H9 (cell line): ENCODE measurements around the gene MYOD1. TPM values are rescaled to one million over a fixed set of nuclear protein-coding genes. Genes with fewer than 3 reads are reported as not detected.

Source experiments
- DNase-seq: peaks from one replicate; pipeline ENCODE4 v3.0.0-alpha.2; 2017
- H2AFZ ChIP-seq: one replicate; pipeline ENCODE4 v1.6.1; 2013; ENCODE audit warnings: mild to moderate bottlenecking, low read length, control low read depth, moderate library complexity
- H2AK5ac ChIP-seq: 2 replicates; pipeline ENCODE4 v1.6.1; 2013; ENCODE audit warnings: low read length, control low read depth, mixed read lengths; ENCODE audit not compliant: insufficient read length
- H2BK120ac ChIP-seq: one replicate; pipeline ENCODE4 v1.6.1; 2013; ENCODE audit warnings: low read depth, mild to moderate bottlenecking, low read length, control low read depth, inconsistent platforms; ENCODE audit not compliant: poor library complexity, severe bottlenecking
- H2BK12ac ChIP-seq: 2 replicates; pipeline ENCODE4 v1.6.1; 2013; ENCODE audit warnings: low read length, control low read depth, mixed read lengths, low read depth; ENCODE audit not compliant: insufficient read length
- H2BK15ac ChIP-seq: 2 replicates; pipeline ENCODE4 v1.6.1; 2013; ENCODE audit warnings: low read depth, low read length, control low read depth
- H2BK20ac ChIP-seq: one replicate; pipeline ENCODE4 v1.6.1; 2013; ENCODE audit warnings: low read depth, mild to moderate bottlenecking, low read length, control low read depth, inconsistent platforms; ENCODE audit not compliant: poor library complexity, severe bottlenecking
- H2BK5ac ChIP-seq: 2 replicates; pipeline ENCODE4 v1.6.1; 2013; ENCODE audit warnings: low read length, control low read depth, mixed read lengths; ENCODE audit not compliant: insufficient read length
- H3K14ac ChIP-seq: 2 replicates; pipeline ENCODE4 v1.6.1; 2013; ENCODE audit warnings: low read length, control low read depth; ENCODE audit not compliant: insufficient read depth
- H3K18ac ChIP-seq: 2 replicates; pipeline ENCODE4 v1.6.1; 2013; ENCODE audit warnings: low read depth, mild to moderate bottlenecking, mixed read lengths, low read length, control low read depth; ENCODE audit not compliant: insufficient read length
- H3K23ac ChIP-seq: 2 replicates; pipeline ENCODE4 v1.6.1; 2013; ENCODE audit warnings: low read length, control low read depth, mixed read lengths, low read depth; ENCODE audit not compliant: insufficient read length
- H3K23me2 ChIP-seq: 2 replicates; pipeline ENCODE4 v1.6.1; 2013; ENCODE audit warnings: low read depth, mild to moderate bottlenecking, mixed read lengths, low read length, control low read depth; ENCODE audit not compliant: insufficient read length, poor library complexity, severe bottlenecking
- H3K27ac ChIP-seq: 2 replicates; pipeline ENCODE4 v1.5.1; 2013; ENCODE audit warnings: low read length, control low read depth, mixed read lengths, low read depth; ENCODE audit not compliant: insufficient read length
- H3K27me3 ChIP-seq: 2 replicates; pipeline ENCODE4 v1.6.1; 2013; ENCODE audit warnings: low read length, control low read depth, inconsistent platforms; ENCODE audit not compliant: insufficient read depth
- H3K4ac ChIP-seq: 2 replicates; pipeline ENCODE4 v1.6.1; 2013; ENCODE audit warnings: low read depth, mild to moderate bottlenecking, control low read depth, inconsistent platforms, low read length, moderate library complexity
- H3K4me1 ChIP-seq: 2 replicates; pipeline ENCODE4 v1.6.1; 2013; ENCODE audit warnings: low read length, control low read depth, inconsistent platforms; ENCODE audit not compliant: insufficient read depth
- H3K4me2 ChIP-seq: 2 replicates; pipeline ENCODE4 v1.6.1; 2013; ENCODE audit warnings: low read length, control low read depth, mixed read lengths; ENCODE audit not compliant: insufficient read length, insufficient read depth
- H3K56ac ChIP-seq: 2 replicates; pipeline ENCODE4 v1.6.1; 2013; ENCODE audit warnings: low read depth, mild to moderate bottlenecking, mixed read lengths, low read length, control low read depth; ENCODE audit not compliant: insufficient read length
- H3K79me1 ChIP-seq: 2 replicates; pipeline ENCODE4 v1.6.1; 2013; ENCODE audit warnings: low read depth, mild to moderate bottlenecking, moderate library complexity, low read length, control low read depth, inconsistent platforms; ENCODE audit not compliant: insufficient read depth, poor library complexity, severe bottlenecking
- H3K79me2 ChIP-seq: 2 replicates; pipeline ENCODE4 v1.6.1; 2013; ENCODE audit warnings: low read length, control low read depth, inconsistent platforms; ENCODE audit not compliant: insufficient read depth
- H3K9ac ChIP-seq: 2 replicates; pipeline ENCODE4 v1.6.1; 2013; ENCODE audit warnings: low read length, control low read depth, mixed read lengths; ENCODE audit not compliant: insufficient read length; ENCODE audit errors: extremely low read depth
- H3K9me3 ChIP-seq: one replicate; pipeline ENCODE4 v1.6.1; 2013; ENCODE audit warnings: low read depth, low read length, inconsistent platforms; ENCODE audit not compliant: control insufficient read depth
- H3T11ph ChIP-seq: one replicate; pipeline ENCODE4 v1.6.1; 2013; ENCODE audit warnings: mild to moderate bottlenecking, low read length, control low read depth, inconsistent platforms
- H4K20me1 ChIP-seq: one replicate; pipeline ENCODE4 v1.6.1; 2013; ENCODE audit not compliant: control insufficient read depth, insufficient read length, insufficient read depth
- H4K5ac ChIP-seq: 2 replicates; pipeline ENCODE4 v1.6.1; 2013; ENCODE audit warnings: low read depth, mild to moderate bottlenecking, mixed read lengths, low read length, control low read depth; ENCODE audit not compliant: insufficient read length
- H4K8ac ChIP-seq: replicated peaks from 2 replicates; pipeline ENCODE4 v1.6.1; 2013; ENCODE audit warnings: low read length, control low read depth, mixed read lengths, low read depth; ENCODE audit not compliant: insufficient read length
- H4K91ac ChIP-seq: 2 replicates; pipeline ENCODE4 v1.6.1; 2013; ENCODE audit warnings: low read depth, mild to moderate bottlenecking, moderate library complexity, mixed read lengths, low read length, control low read depth; ENCODE audit not compliant: insufficient read length
- H3K27ac Mint-ChIP-seq, 3 experiments: 2 replicates in 2 of 3; 3 replicates in 1 of 3; pipeline ENCODE4 v1.8.0; 2020 to 2021; ENCODE audit warnings: mixed read lengths in 3 of 3, mild to moderate bottlenecking in 1 of 3, moderate library complexity in 1 of 3
- H3K27me3 Mint-ChIP-seq: 2 replicates; pipeline ENCODE4 v1.8.0; 2021; ENCODE audit warnings: low read depth, mild to moderate bottlenecking, moderate library complexity, mixed read lengths
- H3K36me3 Mint-ChIP-seq, 3 experiments: 2 replicates in 2 of 3; 3 replicates in 1 of 3; pipeline ENCODE4 v1.8.0; 2020 to 2021; ENCODE audit warnings: low read depth in 3 of 3, mixed read lengths in 3 of 3; ENCODE audit not compliant: insufficient read depth in 1 of 3
- H3K4me1 Mint-ChIP-seq, 2 experiments: 2 replicates each; pipeline ENCODE4 v1.8.0; 2020; ENCODE audit warnings: mixed read lengths in 2 of 2
- H3K4me3 Mint-ChIP-seq, 2 experiments: 2 replicates in 1 of 2; 3 replicates in 1 of 2; pipeline ENCODE4 v1.8.0; 2020 to 2021; ENCODE audit warnings: mild to moderate bottlenecking in 2 of 2, mixed read lengths in 2 of 2, moderate library complexity in 1 of 2
- H3K9me3 Mint-ChIP-seq, 2 experiments: 2 replicates in 1 of 2; 3 replicates in 1 of 2; pipeline ENCODE4 v1.8.0; 2020; ENCODE audit warnings: mild to moderate bottlenecking in 2 of 2, mixed read lengths in 2 of 2, moderate library complexity in 1 of 2
- WGBS: extraction: QIAGEN DNeasy Blood & Tissue Kit; methylation state at CpG from one replicate; pipeline ENCODE4 v1.1.7; 2013; ENCODE audit warnings: missing lambda C conversion rate, low lambda C conversion rate, mixed read lengths; ENCODE audit not compliant: insufficient read length; ENCODE audit errors: extremely low coverage; 5-methylcytosine and 5-hydroxymethylcytosine counted together
- total RNA-seq: library from RNA; stranded (reverse); gene quantifications from 2 replicates; pipeline ENCODE4 v1.2.1, GENCODE V29; 2021
- TF ChIP-seq, protein P1 (sequence below): fragments of 200-600 bp; sonication (generic); conservative IDR thresholded peaks from 3 replicates; pipeline ENCODE4 v1.8.0; 2021; ENCODE audit warnings: antibody characterized with exemption, mild to moderate bottlenecking

Gene MYOD1
- total RNA-seq, 1 experiment from 2014 or later = not detected

DNA sequence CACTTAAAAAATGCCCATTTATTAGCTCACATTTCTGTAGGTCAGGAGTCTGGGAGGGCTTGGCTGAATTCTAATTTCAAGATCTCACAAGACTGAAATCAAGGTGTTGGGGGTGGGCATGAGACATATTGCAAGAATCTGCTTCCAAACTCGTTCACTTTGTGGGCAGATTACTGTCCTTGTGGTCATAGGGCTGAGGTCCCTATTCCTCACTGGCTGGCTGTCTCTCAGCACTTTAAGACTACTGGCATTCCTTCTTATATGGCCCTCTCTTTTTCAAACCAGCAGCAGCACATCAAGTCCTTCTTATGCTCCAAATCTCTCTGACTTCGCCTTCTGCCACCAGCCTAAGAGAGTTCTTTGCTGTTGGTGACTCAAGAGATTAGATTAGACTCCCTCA lies 27.8 kb upstream of the MYOD1 start:
- Histone ChIP-seq H2BK5ac (no peak overlapping the region), H3T11ph (no peak overlapping the region), H3K23ac (no peak overlapping the region)

More for the DNA sequence above, 27.8 kb upstream of the MYOD1 start:
- no peak overlapping the region for H2BK20ac ChIP-seq
- peaks cover 13% of the 10 kb centered on the region; the same call in 1 of the 2 replicates for H3K27me3 ChIP-seq
- H4K8ac ChIP-seq = no peak overlapping the region
- no peak for DNase-seq
- H2AFZ ChIP-seq = no peak overlapping the region
- no peak overlapping the region for H3K56ac ChIP-seq
- H4K5ac ChIP-seq = no peak overlapping the region
- no peak overlapping the region for H2BK120ac ChIP-seq
- no peak overlapping the region for H3K4me3 Mint-ChIP-seq
- no peaks in the 10 kb centered on the region for H3K79me1 ChIP-seq
- H2BK15ac ChIP-seq = no peak overlapping the region
- H3K36me3 Mint-ChIP-seq = no peaks in the 10 kb centered on the region
- no peak overlapping the region for H3K27ac ChIP-seq
- H3K23me2 ChIP-seq = peaks cover 4% of the 10 kb centered on the region
- H3K14ac ChIP-seq = no peak overlapping the region
- H4K91ac ChIP-seq = no peak overlapping the region
- no peak overlapping the region for H3K4me2 ChIP-seq
- no peaks in the 10 kb centered on the region for H3K9me3 Mint-ChIP-seq
- peaks cover 0 to 11% of the 10 kb centered on the region in 2 experiments; a peak in 3 of 4 replicates for H3K4me1 Mint-ChIP-seq
- WGBS = no CpG with 5 or more reads among the region's 2 CpGs
- H3K18ac ChIP-seq = no peak overlapping the region
- H3K79me2 ChIP-seq = 0 out of 2 replicates have a peak, but pooled peaks cover 1% of the 10 kb centered on the region
- no peak overlapping the region for H2AK5ac ChIP-seq
- no peak overlapping the region for H3K9ac ChIP-seq
- peaks cover 52% of the 10 kb centered on the region for H3K27me3 Mint-ChIP-seq
- no peak overlapping the region for H2BK12ac ChIP-seq
- no peak overlapping the region for H3K4ac ChIP-seq
- H3K4me1 ChIP-seq = no peaks in the 10 kb centered on the region
- no peaks in the 10 kb centered on the region for H4K20me1 ChIP-seq
- no peaks in the 10 kb centered on the region for H3K9me3 ChIP-seq
- no peak overlapping the region for H3K27ac Mint-ChIP-seq
- TF ChIP-seq, protein P1, sequence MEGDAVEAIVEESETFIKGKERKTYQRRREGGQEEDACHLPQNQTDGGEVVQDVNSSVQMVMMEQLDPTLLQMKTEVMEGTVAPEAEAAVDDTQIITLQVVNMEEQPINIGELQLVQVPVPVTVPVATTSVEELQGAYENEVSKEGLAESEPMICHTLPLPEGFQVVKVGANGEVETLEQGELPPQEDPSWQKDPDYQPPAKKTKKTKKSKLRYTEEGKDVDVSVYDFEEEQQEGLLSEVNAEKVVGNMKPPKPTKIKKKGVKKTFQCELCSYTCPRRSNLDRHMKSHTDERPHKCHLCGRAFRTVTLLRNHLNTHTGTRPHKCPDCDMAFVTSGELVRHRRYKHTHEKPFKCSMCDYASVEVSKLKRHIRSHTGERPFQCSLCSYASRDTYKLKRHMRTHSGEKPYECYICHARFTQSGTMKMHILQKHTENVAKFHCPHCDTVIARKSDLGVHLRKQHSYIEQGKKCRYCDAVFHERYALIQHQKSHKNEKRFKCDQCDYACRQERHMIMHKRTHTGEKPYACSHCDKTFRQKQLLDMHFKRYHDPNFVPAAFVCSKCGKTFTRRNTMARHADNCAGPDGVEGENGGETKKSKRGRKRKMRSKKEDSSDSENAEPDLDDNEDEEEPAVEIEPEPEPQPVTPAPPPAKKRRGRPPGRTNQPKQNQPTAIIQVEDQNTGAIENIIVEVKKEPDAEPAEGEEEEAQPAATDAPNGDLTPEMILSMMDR = no peak
